ENCODE data around the gene P2RX7.
"Not testable (repeated sequence)": the region's sequence is repeated elsewhere in the genome, so short reads cannot be mapped to it uniquely, and the experiment has no call there.

The P2RX7 gene

GRCh38 chr12:121170611-121171260 is 38.1 kb downstream of the P2RX7 start:
- DNase-seq (ENCODE audit: low read depth in 3 of 3): no peak

DNA sequence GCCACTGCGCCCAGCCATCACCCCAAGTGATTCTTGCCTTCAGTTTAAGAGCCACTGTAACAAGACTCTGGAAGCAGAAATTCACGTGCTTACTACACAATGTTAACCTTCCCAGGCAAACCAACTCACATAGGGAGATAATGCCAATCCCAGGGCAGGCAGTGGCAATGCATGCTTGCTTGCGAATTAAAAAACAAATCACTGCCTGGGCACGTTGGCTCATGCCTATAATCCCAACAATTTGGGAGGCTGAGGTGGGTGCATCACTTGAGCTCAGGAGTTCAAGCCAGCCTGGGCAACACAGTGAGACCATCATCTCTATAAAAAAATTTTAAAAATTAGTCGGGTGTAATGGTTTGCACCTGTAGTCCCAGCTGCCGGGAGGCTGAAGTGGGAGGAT is 39.5 kb downstream of the P2RX7 start:
- DNase-seq (ENCODE audit: low read depth in 3 of 3): no peak

DNA sequence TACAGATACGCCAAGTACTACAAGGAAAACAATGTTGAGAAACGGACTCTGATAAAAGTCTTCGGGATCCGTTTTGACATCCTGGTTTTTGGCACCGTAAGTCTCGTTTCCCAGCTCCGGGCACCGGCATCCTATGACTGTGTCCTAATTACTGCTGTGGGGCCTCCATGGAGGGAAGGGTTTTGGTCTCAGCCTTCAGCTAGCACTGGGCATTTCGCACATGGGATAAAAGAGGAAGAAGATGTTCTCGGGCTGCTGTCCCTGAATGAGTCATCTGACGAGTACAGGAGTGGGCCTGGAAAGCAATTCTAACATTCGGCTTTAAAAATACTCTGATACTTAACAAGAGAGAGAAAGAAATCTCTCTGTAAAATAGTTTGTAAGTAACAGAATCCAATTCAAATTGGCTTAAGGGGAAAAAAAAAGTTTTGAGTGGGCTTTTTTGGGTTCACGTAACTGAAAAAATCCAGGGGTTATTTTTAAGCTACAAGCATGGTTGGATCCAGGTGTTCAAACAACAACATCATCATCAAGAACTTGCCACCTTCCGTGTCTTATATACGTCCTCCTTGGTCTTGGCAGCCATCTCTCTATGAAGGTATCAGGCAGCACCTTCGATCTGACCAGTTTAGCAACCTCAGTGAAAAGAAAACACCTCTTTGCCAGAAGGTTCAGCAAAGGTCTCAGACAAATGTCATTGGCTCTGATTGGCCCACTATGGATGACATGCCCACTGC is 42.9 kb downstream of the P2RX7 start:
- no peak for DNase-seq (ENCODE audit: low read depth in 3 of 3)

- no peak for DNase-seq (ENCODE audit: low read depth in 3 of 3)
Measured at GRCh38 chr12:121176826-121177529, 44.3 kb downstream of the P2RX7 start.

- no peak for DNase-seq (ENCODE audit: low read depth in 3 of 3)
Measured at GRCh38 chr12:121181181-121181580, 48.5 kb downstream of the P2RX7 start.

DNA sequence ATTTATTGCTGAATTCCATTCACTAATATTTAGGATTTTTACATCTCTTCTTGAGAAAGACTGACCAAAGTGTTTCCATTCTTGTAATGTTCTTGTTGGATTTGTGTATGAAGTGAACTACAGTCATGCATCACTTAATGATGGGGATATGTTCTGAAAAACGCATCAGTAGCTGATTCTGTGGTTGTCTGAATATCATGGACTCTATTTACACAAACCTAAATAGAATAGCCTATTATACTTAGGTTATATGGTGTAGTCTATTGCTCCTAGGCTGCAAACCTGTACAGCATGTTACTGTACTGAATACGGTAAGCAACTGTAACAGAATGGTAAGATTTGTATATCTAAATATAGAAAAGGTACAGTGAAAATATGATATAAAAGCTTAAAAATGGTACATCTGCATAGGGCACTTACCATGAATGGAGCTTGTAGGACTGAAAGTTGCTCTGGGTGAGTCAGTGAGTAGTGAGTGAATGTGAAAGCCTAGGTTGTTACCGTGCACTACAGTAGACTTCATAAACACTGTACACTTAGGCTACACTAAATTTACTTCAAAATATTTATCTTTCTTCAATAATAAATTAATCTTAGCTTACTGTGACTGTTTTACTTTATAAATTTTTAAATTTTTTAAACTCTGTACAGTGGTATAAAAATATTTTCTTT is 49.7 kb downstream of the P2RX7 start:
- no peak for DNase-seq (ENCODE audit: low read depth in 3 of 3)

- no peak for DNase-seq (ENCODE audit: low read depth in 3 of 3)
Measured at GRCh38 chr12:121184425-121184824, 51.7 kb downstream of the P2RX7 start.

DNA sequence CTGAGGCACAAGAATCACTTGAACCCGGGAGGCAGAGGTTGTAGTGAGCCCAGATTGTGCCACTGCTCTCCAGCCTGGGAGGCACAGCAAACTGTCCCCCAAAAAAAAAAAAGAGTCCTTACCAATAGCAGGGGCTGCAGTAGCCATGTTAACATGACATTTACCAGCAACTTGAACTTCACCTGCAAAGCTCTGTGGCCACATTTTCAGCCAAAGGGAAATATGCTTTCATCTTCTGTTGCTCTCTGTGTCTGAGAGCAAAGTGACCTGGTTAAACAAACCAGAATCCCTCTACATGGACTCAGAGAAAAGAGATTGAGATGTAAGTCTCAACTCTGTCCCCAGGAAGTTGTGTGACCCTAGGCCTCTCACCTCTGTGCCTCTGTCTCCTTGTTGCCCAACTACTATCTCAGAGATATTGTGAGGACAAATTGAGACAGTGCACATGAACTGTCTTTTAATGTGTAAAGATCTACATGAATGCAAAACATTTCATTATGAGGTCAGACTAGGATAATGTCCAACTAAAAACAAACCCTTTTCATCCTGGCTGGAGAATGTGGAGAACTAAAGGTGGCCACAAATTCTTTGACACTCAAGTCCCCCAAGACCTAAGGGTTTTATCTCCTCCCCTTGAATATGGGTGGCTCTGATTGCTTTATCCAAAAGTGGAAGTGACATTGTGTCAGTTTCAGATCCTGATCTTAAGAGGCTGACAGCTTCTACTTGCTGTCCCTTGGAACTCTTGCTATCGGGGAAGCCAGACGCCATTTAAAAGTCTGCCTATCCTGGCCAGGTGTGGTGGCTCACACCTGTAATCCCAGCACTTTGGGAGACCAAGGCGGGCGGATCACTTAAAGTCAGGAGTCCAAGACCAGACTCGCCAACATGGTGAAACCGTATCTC is 52.6 kb downstream of the P2RX7 start:
- DNase-seq (ENCODE audit: low read depth in 3 of 3): no peak

DNA sequence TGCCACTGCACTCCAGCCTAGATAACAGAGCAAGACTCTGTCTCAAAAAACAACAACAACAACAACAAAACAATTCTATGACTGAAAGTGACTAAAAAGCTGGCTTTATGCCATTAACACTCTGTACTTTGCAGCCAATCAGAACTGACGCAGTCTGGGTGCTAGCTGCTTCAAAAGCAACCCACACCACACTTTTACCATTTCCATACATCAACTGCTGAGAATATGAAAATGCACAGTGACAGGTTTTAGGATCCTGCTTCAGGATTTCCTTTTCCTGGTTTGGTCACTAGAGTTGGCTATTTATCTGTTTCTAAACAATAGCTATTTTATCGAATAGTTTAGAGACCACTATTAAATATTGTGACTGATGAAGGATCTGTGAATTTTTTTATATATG is 54.1 kb downstream of the P2RX7 start:
- no peak for DNase-seq (ENCODE audit: low read depth in 3 of 3)

DNA sequence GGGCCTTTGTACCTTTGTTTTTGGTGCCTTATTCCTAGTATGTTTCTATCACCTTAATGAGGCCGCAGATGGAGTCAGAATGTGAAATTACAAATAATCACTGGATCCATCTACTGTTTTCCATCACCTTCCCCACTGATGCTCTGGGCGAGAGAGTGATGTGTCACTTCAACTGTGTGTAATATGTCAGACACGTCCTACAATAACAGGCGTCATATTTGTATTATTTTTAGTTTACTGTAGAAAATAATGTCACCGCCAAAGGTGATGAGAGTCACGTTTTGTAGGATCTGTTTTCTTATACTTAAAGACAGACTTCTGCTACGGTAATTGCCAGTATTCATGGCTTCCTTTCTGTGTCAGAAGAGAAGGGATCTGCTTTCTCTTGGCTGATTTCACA is 54.8 kb downstream of the P2RX7 start:
- DNase-seq (ENCODE audit: low read depth in 3 of 3): no peak

GRCh38 chr12:121188227-121188626 is 55.6 kb downstream of the P2RX7 start:
- no peak for DNase-seq (ENCODE audit: low read depth in 3 of 3)

DNA sequence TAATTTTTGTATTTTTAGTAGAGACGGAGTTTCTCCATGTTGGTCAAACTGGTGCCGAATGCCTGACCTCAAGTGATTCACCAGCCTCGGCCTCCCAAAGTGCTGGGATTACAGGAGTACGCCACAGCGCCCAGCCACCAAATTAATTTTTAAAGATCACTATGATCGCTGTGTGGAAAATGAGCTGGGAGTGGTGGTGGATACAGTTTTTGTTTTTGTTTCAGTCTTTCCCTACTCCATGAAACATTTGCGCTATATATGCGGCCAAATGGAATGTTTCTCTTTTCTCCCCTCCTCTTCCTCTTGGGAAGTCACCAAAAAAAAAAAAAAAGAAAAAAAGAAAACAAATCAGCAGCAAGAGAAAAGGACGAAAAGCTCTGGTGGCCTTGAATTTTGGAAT is 56.5 kb downstream of the P2RX7 start:
- DNase-seq (ENCODE audit: low read depth in 3 of 3): no peak

DNA sequence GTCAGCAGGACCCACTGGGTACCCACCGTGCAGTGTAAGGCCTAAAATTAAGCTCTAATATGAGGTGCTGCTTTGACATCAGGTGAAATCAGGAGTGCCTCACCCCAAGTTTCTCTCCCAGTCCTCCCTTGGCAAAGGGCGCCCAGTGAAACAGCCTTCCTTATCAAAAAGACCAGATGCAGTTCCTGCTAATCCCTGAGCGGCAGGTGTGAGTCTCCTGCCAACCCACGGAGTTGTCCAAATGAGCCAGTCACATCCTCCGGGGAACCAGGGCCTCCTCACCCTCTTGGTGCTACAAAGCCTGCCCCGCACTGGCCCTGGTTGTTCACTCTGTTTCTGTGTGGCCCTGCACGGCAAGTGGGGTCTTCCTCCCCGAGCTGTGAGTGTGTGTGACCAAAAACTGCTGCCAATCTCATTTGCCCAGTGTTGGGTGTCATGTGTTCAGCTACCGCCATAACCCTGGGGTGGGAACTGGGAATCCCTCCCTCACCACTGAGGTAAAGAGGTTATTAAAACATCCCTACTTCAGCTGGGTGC is 57.0 kb downstream of the P2RX7 start:
- no peak for DNase-seq (ENCODE audit: low read depth in 3 of 3)

DNA sequence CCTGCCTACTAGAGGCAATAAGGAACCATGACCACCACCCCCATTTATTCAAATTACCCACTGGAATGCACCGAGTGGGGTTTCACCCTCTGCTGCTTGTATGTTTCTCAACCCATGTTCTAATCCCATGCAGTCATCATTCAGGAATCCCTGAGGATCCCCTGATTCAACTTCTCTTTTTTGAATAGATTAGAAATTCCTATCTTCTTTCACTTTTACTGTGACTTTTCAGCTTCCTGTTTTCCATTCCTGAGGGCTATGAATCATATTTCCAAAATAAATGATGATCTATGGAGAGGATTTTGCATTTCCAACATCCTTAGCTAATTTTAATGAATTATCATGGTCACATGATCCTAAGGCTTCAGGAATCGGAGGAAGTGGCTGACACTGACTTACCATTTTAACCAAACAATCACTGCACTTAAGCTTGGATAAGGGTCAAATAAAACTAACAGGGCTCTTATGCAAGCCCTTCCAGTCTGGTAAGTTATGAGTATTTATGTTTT is 57.9 kb downstream of the P2RX7 start:
- no peak for DNase-seq (ENCODE audit: low read depth in 3 of 3)

- DNase-seq (ENCODE audit: low read depth in 3 of 3): no peak
Measured at GRCh38 chr12:121191151-121191550, 58.5 kb downstream of the P2RX7 start.

- no peak for DNase-seq (ENCODE audit: low read depth in 3 of 3)
Measured at GRCh38 chr12:121196902-121197301, 64.2 kb downstream of the P2RX7 start.

- no peak for DNase-seq (ENCODE audit: low read depth in 3 of 3)
Measured at GRCh38 chr12:121198949-121199348, 66.3 kb downstream of the P2RX7 start.

GRCh38 chr12:121201140-121201539 is 68.5 kb downstream of the P2RX7 start:
- not testable (repeated sequence) for DNase-seq (ENCODE audit: low read depth in 3 of 3)

DNA sequence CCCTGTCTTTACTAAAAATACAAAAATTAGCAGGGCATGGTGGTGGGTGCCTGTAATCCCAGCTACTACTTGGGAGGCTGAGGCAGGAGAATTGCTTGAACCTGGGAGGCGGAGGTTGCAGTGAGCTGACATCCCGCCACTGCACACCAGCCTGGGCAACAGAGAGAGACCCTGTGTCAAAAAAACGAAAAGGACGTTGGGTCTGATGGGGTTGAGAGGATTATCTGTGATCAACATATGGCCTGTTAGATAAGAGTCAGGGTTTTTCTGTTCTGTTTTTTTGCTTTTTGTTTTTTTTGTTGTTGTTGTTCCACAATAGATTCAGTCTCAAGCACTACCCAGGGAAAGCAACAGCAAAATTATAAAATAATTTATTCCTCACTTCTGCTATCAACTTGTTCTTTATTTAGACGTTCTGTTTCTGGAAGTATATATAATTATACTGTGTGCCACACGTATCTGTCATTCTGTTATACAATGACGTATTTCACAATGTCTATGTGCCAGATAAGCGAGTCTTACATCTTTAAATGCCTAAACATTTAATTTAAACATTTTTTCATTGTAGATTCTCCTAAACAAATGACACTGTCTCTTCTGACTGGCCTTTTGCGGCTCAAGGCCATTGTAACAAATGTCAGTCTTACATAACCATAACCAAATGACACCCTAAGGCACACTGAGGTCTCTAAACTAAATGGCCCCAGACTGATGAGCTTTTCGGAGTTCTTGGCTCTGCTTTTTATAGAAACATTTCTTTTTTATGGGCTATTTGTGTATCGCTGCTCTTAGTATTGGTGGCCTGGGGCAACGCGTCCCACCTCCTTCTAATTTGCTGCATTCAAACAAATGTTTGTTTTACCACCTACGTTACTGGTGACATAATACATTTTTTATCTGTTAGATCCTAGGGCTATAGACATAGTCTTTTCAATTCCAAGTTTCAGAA is 70.0 kb downstream of the P2RX7 start:
- DNase-seq (ENCODE audit: low read depth in 3 of 3): no peak

DNA sequence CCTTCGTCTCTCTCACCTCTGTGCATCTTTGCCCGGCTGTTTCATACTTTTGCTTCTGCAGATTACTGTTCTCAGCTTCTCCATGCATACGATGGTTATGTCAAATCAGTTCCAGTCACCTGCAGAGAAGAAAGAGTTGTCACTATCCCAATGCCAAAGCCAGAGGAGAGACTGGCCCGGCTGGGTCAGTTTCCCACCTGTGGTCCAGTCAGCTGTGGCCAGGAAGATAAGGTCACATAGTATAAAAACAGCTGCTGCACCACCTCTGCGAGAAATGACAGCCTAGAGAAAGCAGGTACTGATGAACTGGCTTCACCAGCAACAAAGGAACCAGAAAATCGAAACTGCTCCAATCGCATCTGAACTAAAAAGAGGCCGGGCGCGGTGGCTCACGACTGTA is 70.8 kb downstream of the P2RX7 start:
- no peak for DNase-seq (ENCODE audit: low read depth in 3 of 3)
